ENCODE measurements around the gene EIF2AK3.

GRCh38 chr2:88642278-88642677, 15.0 kb upstream of the EIF2AK3 start:
- TF ChIP-seq CTCF (conservative IDR thresholded peaks at IDR 0.05; ENCODE audit: low read depth, low read length), result no peak
- no peak for TF ChIP-seq POLR2A (IDR thresholded peaks at IDR 0.05; ENCODE audit: low read depth, low read length)
- TF ChIP-seq CEBPB (IDR thresholded peaks at IDR 0.05; ENCODE audit: low read depth, low read length), result no peak
- TF ChIP-seq BHLHE40 (IDR thresholded peaks at IDR 0.05; ENCODE audit: low read depth, low read length), result no peak
- no peak for TF ChIP-seq FOS (IDR thresholded peaks at IDR 0.05; ENCODE audit: low read depth, low read length)
- TF ChIP-seq RAD21 (IDR thresholded peaks at IDR 0.05; ENCODE audit: low read length), result no peak
- no peak for TF ChIP-seq NFE2L2 (IDR thresholded peaks at IDR 0.05; ENCODE audit: low read depth, low read length)
- no peak for TF ChIP-seq MAFK (IDR thresholded peaks at IDR 0.05; ENCODE audit: low read depth, low read length)
- TF ChIP-seq RFX5 (IDR thresholded peaks at IDR 0.05; ENCODE audit: low read depth, low read length), result no peak
- no peak for TF ChIP-seq RCOR1 (IDR thresholded peaks at IDR 0.05; ENCODE audit: insufficient replicate concordance, low read length)
- TF ChIP-seq CHD1 (IDR thresholded peaks at IDR 0.05; ENCODE audit: low read depth, low read length), result no peak
- TF ChIP-seq ELK1 (IDR thresholded peaks at IDR 0.05; ENCODE audit: borderline replicate concordance, low read depth, low read length), result no peak
